ENCODE results near the gene CPED1. TPM values are rescaled to one million over a fixed set of nuclear protein-coding genes. Genes with fewer than 3 reads are reported as not detected.

Gene CPED1
- total RNA-seq, 1 experiment from 2014 or later, result 0.44 TPM

- H3K4me3 Mint-ChIP-seq, result no peak overlapping the region
- CTCF ChIA-PET, result no interaction called here
These were observed 335.2 kb downstream of the CPED1 start for GRCh38 chr7:121323515-121324302.

GRCh38 chr7:121327671-121328070 is 339.2 kb downstream of the CPED1 start:
- Mint-ChIP-seq H3K27me3 (ENCODE audit: low read depth) (peaks cover 51% of the 10 kb centered on the region), H3K9me3 (no peaks in the 10 kb centered on the region), H3K4me1 (peaks cover 13% of the 10 kb centered on the region), H3K27ac (no peak overlapping the region), H3K36me3 (no peaks in the 10 kb centered on the region), H3K4me3 (no peak overlapping the region)
- no peak for DNase-seq (ENCODE audit: low spot score)
- ChIA-PET POLR2A (no interaction called here), CTCF (no interaction called here)
- no peak for ATAC-seq
- TF ChIP-seq SP1 (CRISPR knock-in tag; conservative IDR thresholded peaks at IDR 0.05) (no peak), NFE2L1 (CRISPR knock-in tag; IDR thresholded peaks at IDR 0.05) (no peak), AFF4 (CRISPR knock-in tag; IDR thresholded peaks at IDR 0.05; ENCODE audit: borderline replicate concordance) (no peak), ATF3 (CRISPR knock-in tag; conservative IDR thresholded peaks at IDR 0.05) (no peak), ZNF281 (CRISPR knock-in tag; IDR thresholded peaks at IDR 0.05) (no peak), ATF1 (CRISPR knock-in tag; IDR thresholded peaks at IDR 0.05) (no peak)

More at GRCh38 chr7:121323515-121324302, 335.2 kb downstream of the CPED1 start:
- POLR2A ChIA-PET, result no interaction called here
- peaks cover 18% of the 10 kb centered on the region for H3K27me3 Mint-ChIP-seq (ENCODE audit: low read depth)
- no peaks in the 10 kb centered on the region for H3K4me1 Mint-ChIP-seq
- TF ChIP-seq IRF2 (CRISPR knock-in tag; IDR thresholded peaks at IDR 0.05; ENCODE audit: borderline replicate concordance, low read depth) (no peak), MLX (CRISPR knock-in tag; IDR thresholded peaks at IDR 0.05) (no peak), USF1 (CRISPR knock-in tag; IDR thresholded peaks at IDR 0.05) (no peak), CDX4 (CRISPR knock-in tag; IDR thresholded peaks at IDR 0.05; ENCODE audit: borderline replicate concordance) (no peak), ETV6 (CRISPR knock-in tag; IDR thresholded peaks at IDR 0.05) (no peak), SOX15 (CRISPR knock-in tag; IDR thresholded peaks at IDR 0.05) (no peak), EMX1 (CRISPR knock-in tag; IDR thresholded peaks at IDR 0.05) (no peak), ZBTB21 (CRISPR knock-in tag; IDR thresholded peaks at IDR 0.05; ENCODE audit: borderline replicate concordance) (no peak), MXD4 (CRISPR knock-in tag; IDR thresholded peaks at IDR 0.05; ENCODE audit: borderline replicate concordance) (no peak), TP53 (CRISPR knock-in tag; IDR thresholded peaks at IDR 0.05) (no peak), NFYB (CRISPR knock-in tag; conservative IDR thresholded peaks at IDR 0.05; ENCODE audit: low read depth) (no peak), GTF2I (CRISPR knock-in tag; conservative IDR thresholded peaks at IDR 0.05) (no peak), ZNF532 (CRISPR knock-in tag; IDR thresholded peaks at IDR 0.05; ENCODE audit: borderline replicate concordance) (no peak)
- no peaks in the 10 kb centered on the region for H3K9me3 Mint-ChIP-seq
- ATAC-seq (no peak), DNase-seq (ENCODE audit: low spot score) (no peak)
- H3K27ac Mint-ChIP-seq, result no peak overlapping the region
- H3K36me3 Mint-ChIP-seq, result no peaks in the 10 kb centered on the region

All from WTC11 (cell line).